ENCODE data around the gene SAYSD1.

Gene SAYSD1

GRCh38 chr6:39076623-39077535 lies 38.1 kb downstream of the SAYSD1 start:
- DNase-seq, result no peak

- no peak for DNase-seq
Measured at GRCh38 chr6:39075807-39076622, 39.0 kb downstream of the SAYSD1 start.

GRCh38 chr6:39075010-39075686 lies 39.8 kb downstream of the SAYSD1 start:
- no peak for DNase-seq

GRCh38 chr6:39074486-39074885 lies 40.5 kb downstream of the SAYSD1 start:
- no peak for DNase-seq

GRCh38 chr6:39073471-39074355 lies 41.3 kb downstream of the SAYSD1 start:
- DNase-seq, result no peak

- DNase-seq, result no peak
Measured at GRCh38 chr6:39072830-39073229, 42.2 kb downstream of the SAYSD1 start.

GRCh38 chr6:39068391-39068790 lies 46.6 kb downstream of the SAYSD1 start:
- no peak for DNase-seq

- no peak for DNase-seq
Measured at GRCh38 chr6:39065561-39065960, 49.4 kb downstream of the SAYSD1 start.

GRCh38 chr6:39063526-39063925 lies 51.5 kb downstream of the SAYSD1 start:
- DNase-seq, result no peak

GRCh38 chr6:39062014-39062740 lies 52.8 kb downstream of the SAYSD1 start:
- DNase-seq, result peak; percentile 44

- no peak for DNase-seq
Measured at GRCh38 chr6:39061588-39061987, 53.4 kb downstream of the SAYSD1 start.

- no peak for DNase-seq
Measured at GRCh38 chr6:39061182-39061581, 53.8 kb downstream of the SAYSD1 start.

GRCh38 chr6:39060467-39061160 lies 54.4 kb downstream of the SAYSD1 start:
- DNase-seq, result no peak

GRCh38 chr6:39059496-39060310 lies 55.3 kb downstream of the SAYSD1 start:
- peak; percentile 93 for DNase-seq

GRCh38 chr6:39058471-39059147 lies 56.4 kb downstream of the SAYSD1 start:
- DNase-seq, result no peak

GRCh38 chr6:39057251-39058155 lies 57.5 kb downstream of the SAYSD1 start:
- DNase-seq, result no peak

GRCh38 chr6:39056681-39057080 lies 58.3 kb downstream of the SAYSD1 start:
- no peak for DNase-seq

GRCh38 chr6:39056191-39056590 lies 58.8 kb downstream of the SAYSD1 start:
- no peak for DNase-seq
